Common myeloid progenitor, CD34-positive (primary cell): ENCODE data around the gene NR1H4. TPM values are rescaled to one million over a fixed set of nuclear protein-coding genes. Genes with fewer than 3 reads are reported as not detected.
"Not testable (repeated sequence)": the region's sequence is repeated elsewhere in the genome, so short reads cannot be mapped to it uniquely, and the experiment has no call there.

Experiments used
- CTCF ChIA-PET: fragments of 350-600 bp; sonication (Branson Sonifier 250); formaldehyde crosslinking; loops from one replicate; lab custom pipeline; 2021; ENCODE audit warnings: antibody characterized with exemption; lab: Charles Lee
- POLR2A ChIA-PET: fragments of 350-600 bp; sonication (Branson Sonifier 250); formaldehyde crosslinking; loops from one replicate; lab custom pipeline; 2021; ENCODE audit warnings: antibody characterized with exemption; lab: Charles Lee
- DNase-seq, 3 donors: peaks; one replicate each; pipeline versions ENCODE4 v3.0.0 to v3.0.0-alpha.2; 2013
- H3K27ac ChIP-seq, 2 experiments: 1 replicate in 1 of 2; 2 replicates in 1 of 2; pipeline ENCODE4 v1.7.0; 2013; ENCODE audit warnings: inconsistent platforms in 2 of 2, low read length in 2 of 2, mild to moderate bottlenecking in 2 of 2, low read depth in 1 of 2, moderate library complexity in 1 of 2; ENCODE audit not compliant: severe bottlenecking in 2 of 2, insufficient read depth in 1 of 2, poor library complexity in 1 of 2
- H3K27me3 ChIP-seq, 5 experiments: replicated peaks in 2 of 5; 1 replicate in 3 of 5; 2 replicates in 2 of 5; pipeline versions ENCODE4 v1.6.1 to v1.7.0; 2013; ENCODE audit warnings: low read length in 4 of 5, mild to moderate bottlenecking in 2 of 5, moderate library complexity in 2 of 5, inconsistent platforms in 1 of 5; ENCODE audit not compliant: insufficient read depth in 5 of 5, control insufficient read depth in 4 of 5
- H3K36me3 ChIP-seq, 4 experiments: 1 replicate in 2 of 4; 2 replicates in 2 of 4; pipeline versions ENCODE4 v1.6.1 to v1.7.0; 2013; ENCODE audit warnings: low read length in 3 of 4, control low read depth in 1 of 4, mild to moderate bottlenecking in 1 of 4; ENCODE audit not compliant: control insufficient read depth in 4 of 4, insufficient read depth in 4 of 4
- H3K4me1 ChIP-seq, 4 experiments: 1 replicate in 3 of 4; 2 replicates in 1 of 4; pipeline versions ENCODE4 v1.6.1 to v1.7.1; 2013; ENCODE audit warnings: low read length in 3 of 4, mild to moderate bottlenecking in 3 of 4, control low read depth in 1 of 4, inconsistent platforms in 1 of 4, moderate library complexity in 1 of 4; ENCODE audit not compliant: control insufficient read depth in 4 of 4, insufficient read depth in 4 of 4; ENCODE audit errors: control extremely low read depth in 1 of 4
- H3K4me3 ChIP-seq, 7 experiments: 1 replicate in 4 of 7; 2 replicates in 3 of 7; pipeline versions ENCODE4 v1.5.1 to v1.7.0; 2013; ENCODE audit warnings: mild to moderate bottlenecking in 7 of 7, low read length in 6 of 7, moderate library complexity in 6 of 7, inconsistent platforms in 2 of 7, low read depth in 2 of 7, control low read depth in 1 of 7; ENCODE audit not compliant: insufficient read depth in 4 of 7, control insufficient read depth in 1 of 7; ENCODE audit errors: extremely low read depth in 1 of 7
- H3K9me3 ChIP-seq, 5 experiments: 1 replicate in 4 of 5; 2 replicates in 1 of 5; pipeline versions ENCODE4 v1.6.1 to v1.7.1; 2013; ENCODE audit warnings: low read length in 4 of 5, mild to moderate bottlenecking in 2 of 5, inconsistent platforms in 1 of 5, low read depth in 1 of 5, moderate library complexity in 1 of 5; ENCODE audit not compliant: control insufficient read depth in 4 of 5, insufficient read depth in 2 of 5; ENCODE audit errors: control extremely low read depth in 1 of 5
- WGBS: methylation state at CpG from one replicate; pipeline ENCODE4 v1.1.5; 2013; ENCODE audit not compliant: insufficient coverage; 5-methylcytosine and 5-hydroxymethylcytosine counted together
- polyA plus RNA-seq: library from polyadenylated mRNA; unstranded; fragments of 120-200 nt; gene quantifications from one replicate; pipeline ENCODE4 v1.2.1, GENCODE V29; 2013

Gene NR1H4
- polyA plus RNA-seq, result not detected

DNA sequence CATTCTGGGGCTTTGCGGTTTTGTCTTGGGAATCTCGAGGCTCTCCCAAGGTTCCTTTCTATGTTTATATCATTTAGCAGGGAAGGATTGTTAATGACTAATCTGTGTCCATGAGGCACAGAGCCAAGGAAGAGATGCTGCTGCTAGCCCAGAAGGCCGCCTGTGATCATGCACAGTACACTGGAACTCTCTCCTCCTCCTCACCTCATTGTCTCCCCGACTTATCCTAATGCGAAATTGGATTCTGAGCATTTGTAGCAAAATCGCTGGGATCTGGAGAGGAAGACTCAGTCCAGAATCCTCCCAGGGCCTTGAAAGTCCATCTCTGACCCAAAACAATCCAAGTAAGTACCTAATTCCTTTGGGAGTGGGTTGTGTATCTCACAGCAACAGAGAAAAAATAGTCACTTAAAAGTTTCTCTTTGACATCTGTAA lies at the start of gene NR1H4:
Gene NR1H4, plus strand, starts transcription at position 151 of the 435 bp plus-strand sequence. CDS start 19,458 bp downstream, outside the sequence.
- WGBS, result 100% methylated on average over 2 of the region's 6 CpGs
- Histone ChIP-seq H3K4me3 (no peak within 1 kb of the TSS), H3K4me1 (no peaks in the 10 kb centered on the region), H3K27me3 (peaks cover 0 to 8% (median 0%) of the 10 kb centered on the region in 5 experiments), H3K27ac (no peak within 1 kb of the TSS), H3K9me3 (peaks cover 0 to 2% (median 0%) of the 10 kb centered on the region in 5 experiments), H3K36me3 (no peaks in the 10 kb centered on the region)
- ChIA-PET CTCF (no interaction called here), POLR2A (no interaction called here)
- no peak for DNase-seq

DNA sequence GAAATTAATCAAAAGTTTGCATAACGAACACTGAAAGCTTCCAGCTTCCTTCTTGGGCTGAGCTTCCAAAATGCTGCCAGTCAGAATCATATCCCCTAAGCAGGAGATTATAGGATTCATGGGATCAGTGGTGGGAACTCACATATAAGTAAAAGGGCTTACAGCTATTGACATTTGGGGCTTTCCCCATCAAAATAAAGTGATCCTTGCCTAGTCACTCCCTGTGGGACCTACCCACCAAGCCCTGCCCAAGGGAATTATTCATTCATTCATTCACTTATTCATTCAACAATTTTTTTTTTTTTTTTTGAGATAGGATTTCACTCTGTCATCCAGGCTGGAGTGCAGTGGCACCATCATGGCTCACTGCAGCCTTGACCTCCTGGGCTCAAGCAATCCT lies 47.5 kb upstream of the NR1H4 start:
- WGBS, result no CpG with 5 or more reads among the region's 1 CpG
- no peaks in the 10 kb centered on the region for H3K27me3 ChIP-seq
- no peak overlapping the region for H3K27ac ChIP-seq
- no peak overlapping the region for H3K4me3 ChIP-seq
- H3K9me3 ChIP-seq, result peaks cover 0 to 9% (median 0%) of the 10 kb centered on the region in 5 experiments
- no peaks in the 10 kb centered on the region for H3K4me1 ChIP-seq
- CTCF ChIA-PET, result no interaction called here
- no peaks in the 10 kb centered on the region for H3K36me3 ChIP-seq
- no peak for DNase-seq
- POLR2A ChIA-PET, result no interaction called here

DNA sequence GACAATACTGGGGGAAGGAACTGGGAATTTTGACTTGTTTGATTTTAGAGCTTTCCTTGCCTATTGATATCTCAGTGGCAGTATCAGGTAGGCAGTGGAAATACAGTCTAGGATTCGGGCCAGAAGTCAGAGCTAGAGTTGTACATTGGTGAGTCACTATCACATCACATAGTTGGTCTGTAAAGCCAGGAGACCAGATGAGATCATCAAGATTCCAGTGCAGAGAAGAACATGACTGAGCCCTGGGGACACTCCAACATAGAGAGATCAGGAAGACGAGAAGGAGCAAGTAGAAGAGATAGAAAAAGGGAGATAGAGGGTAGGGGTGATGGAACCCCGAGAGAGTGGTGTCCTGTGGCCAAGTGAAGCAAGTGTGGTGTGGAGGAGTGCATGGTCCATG lies 46.6 kb upstream of the NR1H4 start:
- whole genome bisulfite sequencing, result 93% methylated on average over 3 of the region's 3 CpGs
- POLR2A ChIA-PET, result no interaction called here
- no peak overlapping the region for H3K4me3 ChIP-seq
- peaks cover 0 to 9% (median 0%) of the 10 kb centered on the region in 5 experiments for H3K9me3 ChIP-seq
- H3K4me1 ChIP-seq, result no peaks in the 10 kb centered on the region
- H3K27ac ChIP-seq, result no peak overlapping the region
- CTCF ChIA-PET, result interaction anchor here (0.7 kb wide), 1 partner anchor 9 kb away, joined by 3 read pairs; no protein-coding TSS in a partner anchor
- no peaks in the 10 kb centered on the region for H3K36me3 ChIP-seq
- H3K27me3 ChIP-seq, result no peaks in the 10 kb centered on the region
- DNase-seq, result no peak

DNA sequence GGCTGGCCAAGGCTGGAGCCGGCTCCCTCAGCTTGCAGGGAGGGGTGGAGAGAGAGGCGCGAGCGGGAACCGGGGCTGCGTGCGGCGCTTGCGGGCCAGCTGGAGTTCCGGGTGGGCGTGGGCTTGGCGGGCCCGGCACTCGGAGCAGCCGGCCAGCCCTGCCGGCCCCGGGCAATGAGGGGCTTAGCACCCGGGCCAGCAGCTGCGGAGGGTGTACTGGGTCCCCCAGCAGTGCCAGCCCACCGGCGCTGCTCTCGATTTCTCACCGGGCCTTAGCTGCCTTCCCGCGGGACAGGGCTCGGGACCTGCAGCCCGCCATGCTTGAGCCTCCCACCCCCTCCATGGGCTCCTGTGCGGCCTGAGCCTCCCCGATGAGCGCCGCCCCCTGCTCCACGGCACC lies 43.4 kb upstream of the NR1H4 start:
- H3K36me3 ChIP-seq, H3K27ac ChIP-seq, DNase-seq, H3K4me3 ChIP-seq, CTCF ChIA-PET, H3K4me1 ChIP-seq, H3K9me3 ChIP-seq, H3K27me3 ChIP-seq, POLR2A ChIA-PET: not testable (repeated sequence)
- 98% methylated on average over 13 of the region's 32 CpGs for WGBS

DNA sequence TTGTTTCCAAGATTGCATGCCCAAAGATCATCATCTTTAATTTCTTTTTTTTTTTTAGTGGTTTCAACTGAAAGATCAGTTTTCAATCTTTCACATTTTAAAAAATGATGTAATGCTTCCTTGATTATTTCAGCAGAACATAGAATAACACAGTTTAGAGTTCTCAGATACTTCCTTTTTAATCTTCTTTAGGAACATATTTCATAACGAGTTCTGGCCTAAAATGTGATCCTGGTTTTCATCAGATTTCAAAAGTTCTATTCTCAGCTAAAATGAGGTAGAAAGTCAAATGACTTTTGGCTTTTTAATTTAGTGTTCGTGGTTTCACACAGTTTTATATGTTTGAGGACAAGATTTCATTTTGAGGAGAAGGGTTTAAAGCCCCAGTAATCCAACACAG lies 40.0 kb upstream of the NR1H4 start:
- H3K4me1 ChIP-seq, result peaks cover 0 to 22% (median 2%) of the 10 kb centered on the region in 4 experiments
- POLR2A ChIA-PET, result no interaction called here
- CTCF ChIA-PET, result no interaction called here
- H3K4me3 ChIP-seq, result no peak overlapping the region
- no peak for DNase-seq
- H3K27me3 ChIP-seq, result no peaks in the 10 kb centered on the region
- no peak overlapping the region for H3K27ac ChIP-seq
- 57% methylated on average over 1 of the region's 2 CpGs for WGBS
- H3K9me3 ChIP-seq, result no peaks in the 10 kb centered on the region
- no peaks in the 10 kb centered on the region for H3K36me3 ChIP-seq

DNA sequence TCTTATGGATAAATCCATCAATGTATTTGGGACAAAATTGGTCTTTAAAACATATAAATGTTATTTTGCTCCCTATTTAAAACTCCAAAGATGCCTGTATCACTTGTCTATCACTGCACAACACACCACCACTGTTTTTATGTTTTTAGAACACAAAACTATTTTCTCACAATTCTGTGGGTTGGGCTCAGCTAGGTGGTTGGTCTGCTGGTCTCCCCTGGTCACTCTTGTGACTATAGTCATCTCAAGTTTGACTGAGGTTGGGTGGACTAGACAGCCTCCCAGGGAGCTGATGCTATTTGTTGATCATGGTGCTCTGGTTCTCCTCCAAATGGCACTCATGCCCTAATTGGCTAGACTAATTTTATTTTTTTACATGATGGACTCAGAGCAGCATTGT lies 39.5 kb upstream of the NR1H4 start:
- Histone ChIP-seq H3K36me3 (no peaks in the 10 kb centered on the region), H3K4me3 (no peak overlapping the region), H3K4me1 (peaks cover 0 to 22% (median 2%) of the 10 kb centered on the region in 4 experiments), H3K27ac (no peak overlapping the region), H3K27me3 (no peaks in the 10 kb centered on the region), H3K9me3 (no peaks in the 10 kb centered on the region)
- CTCF ChIA-PET, result interaction anchor here (1.0 kb wide), 1 partner anchor 13 kb away, joined by 4 read pairs; no protein-coding TSS in a partner anchor
- POLR2A ChIA-PET, result no interaction called here
- DNase-seq, result no peak

DNA sequence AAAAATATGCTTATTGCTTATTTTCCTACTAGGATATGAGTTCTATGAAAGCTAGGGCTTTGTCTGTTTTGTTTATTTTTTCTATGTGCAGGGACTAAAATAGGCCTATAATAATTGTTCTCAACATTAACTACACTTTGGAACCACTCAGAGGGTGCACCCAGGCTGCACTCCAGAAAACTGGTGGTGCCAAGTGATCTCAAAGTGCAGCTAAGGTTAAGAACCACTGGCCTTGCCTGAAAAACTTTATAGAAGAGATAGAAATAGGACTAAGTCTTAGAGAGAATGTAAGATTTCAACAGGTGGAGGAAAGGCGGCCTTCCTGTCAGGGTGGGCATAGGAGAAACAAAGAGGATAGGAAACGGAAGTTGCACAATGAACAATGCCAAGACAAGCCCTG lies 37.7 kb upstream of the NR1H4 start:
- WGBS, result 33% methylated on average over 2 of the region's 2 CpGs
- Histone ChIP-seq H3K27ac (no peak overlapping the region), H3K4me3 (no peak overlapping the region), H3K9me3 (no peaks in the 10 kb centered on the region), H3K27me3 (no peaks in the 10 kb centered on the region), H3K4me1 (peaks cover 0 to 22% (median 2%) of the 10 kb centered on the region in 4 experiments), H3K36me3 (no peaks in the 10 kb centered on the region)
- CTCF ChIA-PET, result interaction anchor here (0.7 to 2.0 kb wide), 3 partner anchors 9 to 32 kb away, joined by 3 to 4 read pairs (median 4); no protein-coding TSS in a partner anchor
- DNase-seq, result peak; percentile 7 to 26 (median 9)
- POLR2A ChIA-PET, result interaction anchor here (0.6 kb wide), 1 partner anchor 12 kb away, joined by 3 read pairs; no protein-coding TSS in a partner anchor
